Kidney (tissue), 14 donors: Measurements from ENCODE around the gene PIEZO2. TPM values are rescaled to one million over a fixed set of nuclear protein-coding genes. Genes with fewer than 3 reads are reported as not detected.

Source experiments
- DNase-seq, 5 donors: peaks; one replicate each; pipeline ENCODE4 v3.0.0-alpha.2; 2013 to 2020
- FAIRE-seq: peaks from 2 replicates; lab custom pipeline; 2012; peaks lifted over from hg19 to GRCh38; lab: Jason Lieb, UNC
- H3K27ac ChIP-seq, 2 donors: one replicate each; pipeline ENCODE4 v1.7.0; 2013; ENCODE audit warnings: low read depth in 2 of 2, low read length in 2 of 2, inconsistent platforms in 1 of 2
- H3K27me3 ChIP-seq: one replicate; pipeline ENCODE4 v1.7.1; 2013; ENCODE audit warnings: low read length, inconsistent platforms; ENCODE audit not compliant: control insufficient read depth, insufficient read depth
- H3K36me3 ChIP-seq, 3 donors: one replicate each; pipeline versions ENCODE4 v1.7.0 to v1.7.1; 2013; ENCODE audit warnings: low read length in 3 of 3, control low read depth in 1 of 3, inconsistent platforms in 1 of 3; ENCODE audit not compliant: insufficient read depth in 3 of 3, control insufficient read depth in 2 of 3
- H3K4me1 ChIP-seq, 3 donors: one replicate each; pipeline versions ENCODE4 v1.7.0 to v1.7.1; 2013; ENCODE audit warnings: low read length in 3 of 3, inconsistent platforms in 1 of 3, low read depth in 1 of 3; ENCODE audit not compliant: control insufficient read depth in 2 of 3, insufficient read depth in 2 of 3
- H3K4me3 ChIP-seq, 3 donors: one replicate each; pipeline versions ENCODE4 v1.7.0 to v1.8.1; 2013; ENCODE audit warnings: low read length in 3 of 3, control low read depth in 1 of 3, inconsistent platforms in 1 of 3
- H3K9ac ChIP-seq, 3 donors: one replicate each; pipeline versions ENCODE4 v1.7.0 to v1.7.1; 2013; ENCODE audit warnings: low read length in 3 of 3, control low read depth in 1 of 3, inconsistent platforms in 1 of 3
- H3K9me3 ChIP-seq, 3 donors: one replicate each; pipeline versions ENCODE4 v1.7.0 to v1.7.1; 2013; ENCODE audit warnings: low read length in 3 of 3, control low read depth in 1 of 3, inconsistent platforms in 1 of 3; ENCODE audit not compliant: control insufficient read depth in 2 of 3, insufficient read depth in 1 of 3
- intact Hi-C: fragments of 100-400 bp; cut with DNase I; formaldehyde crosslinking; loops from one replicate; pipeline ENCODE4 v1.11.1; 2022
- polyA plus RNA-seq: library from polyadenylated mRNA; stranded (reverse); fragments of 350-450 nt; fragmentation: Illumina TruSeq; extraction: RNeasy Lipid Tissue Mini Kit (QIAGEN cat#74804); gene quantifications from one replicate; pipeline ENCODE4 v1.2.3, GENCODE V29; 2014; ENCODE audit warnings: low read depth, low replicate concordance; ENCODE audit not compliant: insufficient read depth
- total RNA-seq: library from RNA; stranded (reverse); fragmentation: NEBNext Ultra II Directional; extraction: Animal tissue kit (Norgen Biotek cat#: 25700); gene quantifications from one replicate; pipeline ENCODE4 v1.2.1, GENCODE V29; 2021
- TF ChIP-seq, protein P1 (sequence below): IDR thresholded peaks from 3 replicates; pipeline ENCODE4 v1.5.1; 2012; ENCODE audit warnings: mild to moderate bottlenecking, moderate library complexity, borderline replicate concordance; ENCODE audit not compliant: insufficient read depth; ENCODE audit errors: extremely low read depth
- donor health status: control.
- donor health status: control.
- donor health status: control.
- donor health status: control.
- donor health status: control.
- donor health status: DM: yes; HTN: yes; CAD: no.
- donor health status: Normal renal cell carcinoma (clear cell type).

PIEZO2 gene
- total and polyA plus RNA-seq, 2 donors from 2014 or later: 1.1 to 4.1 TPM

DNA sequence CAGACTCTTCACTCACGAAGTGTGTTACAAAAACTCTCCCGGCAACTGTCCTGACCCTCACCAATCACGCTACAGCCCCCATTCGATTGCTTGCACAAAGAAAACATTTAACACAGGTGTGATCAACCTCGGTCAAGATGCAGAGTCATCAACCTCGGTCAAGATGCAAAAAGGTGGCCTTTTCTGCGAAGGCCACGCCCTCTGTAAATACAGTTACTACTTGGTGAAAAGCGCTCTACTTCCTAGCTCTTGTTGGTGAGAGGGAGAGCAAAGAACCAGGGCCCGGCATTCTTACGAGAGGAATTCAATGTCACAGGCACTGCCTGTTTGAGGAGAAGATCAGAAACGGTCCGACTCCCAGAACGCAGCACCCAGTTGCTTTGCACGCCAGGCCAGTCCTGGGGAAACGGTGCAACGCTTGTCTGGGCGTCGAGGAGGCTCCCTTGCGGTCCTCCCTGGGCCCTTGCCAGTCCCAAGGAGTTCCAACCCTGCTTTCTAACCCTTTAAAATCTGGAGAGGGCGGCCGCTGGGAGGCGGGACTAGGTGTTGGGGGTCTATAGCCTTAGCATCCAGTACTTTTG, 1.9 kb downstream of the PIEZO2 start:
- TF ChIP-seq, protein P1, sequence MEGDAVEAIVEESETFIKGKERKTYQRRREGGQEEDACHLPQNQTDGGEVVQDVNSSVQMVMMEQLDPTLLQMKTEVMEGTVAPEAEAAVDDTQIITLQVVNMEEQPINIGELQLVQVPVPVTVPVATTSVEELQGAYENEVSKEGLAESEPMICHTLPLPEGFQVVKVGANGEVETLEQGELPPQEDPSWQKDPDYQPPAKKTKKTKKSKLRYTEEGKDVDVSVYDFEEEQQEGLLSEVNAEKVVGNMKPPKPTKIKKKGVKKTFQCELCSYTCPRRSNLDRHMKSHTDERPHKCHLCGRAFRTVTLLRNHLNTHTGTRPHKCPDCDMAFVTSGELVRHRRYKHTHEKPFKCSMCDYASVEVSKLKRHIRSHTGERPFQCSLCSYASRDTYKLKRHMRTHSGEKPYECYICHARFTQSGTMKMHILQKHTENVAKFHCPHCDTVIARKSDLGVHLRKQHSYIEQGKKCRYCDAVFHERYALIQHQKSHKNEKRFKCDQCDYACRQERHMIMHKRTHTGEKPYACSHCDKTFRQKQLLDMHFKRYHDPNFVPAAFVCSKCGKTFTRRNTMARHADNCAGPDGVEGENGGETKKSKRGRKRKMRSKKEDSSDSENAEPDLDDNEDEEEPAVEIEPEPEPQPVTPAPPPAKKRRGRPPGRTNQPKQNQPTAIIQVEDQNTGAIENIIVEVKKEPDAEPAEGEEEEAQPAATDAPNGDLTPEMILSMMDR: no peak
- no peaks in the 10 kb centered on the region for H3K9me3 ChIP-seq
- H3K4me1 ChIP-seq: peaks cover 0 to 3% (median 0%) of the 10 kb centered on the region in 3 donors
- peaks cover 24% of the 10 kb centered on the region for H3K27me3 ChIP-seq
- no peaks in the 10 kb centered on the region for H3K36me3 ChIP-seq
- peak overlapping the region in 2 of 3 donors; percentile 34 to 39 for H3K4me3 ChIP-seq
- no peak for FAIRE-seq
- intact Hi-C loops: no loop called here
- no peak overlapping the region for H3K27ac ChIP-seq
- H3K9ac ChIP-seq: no peak overlapping the region
- peak in 2 of 5 donors; percentile 11 to 28 for DNase-seq

DNA sequence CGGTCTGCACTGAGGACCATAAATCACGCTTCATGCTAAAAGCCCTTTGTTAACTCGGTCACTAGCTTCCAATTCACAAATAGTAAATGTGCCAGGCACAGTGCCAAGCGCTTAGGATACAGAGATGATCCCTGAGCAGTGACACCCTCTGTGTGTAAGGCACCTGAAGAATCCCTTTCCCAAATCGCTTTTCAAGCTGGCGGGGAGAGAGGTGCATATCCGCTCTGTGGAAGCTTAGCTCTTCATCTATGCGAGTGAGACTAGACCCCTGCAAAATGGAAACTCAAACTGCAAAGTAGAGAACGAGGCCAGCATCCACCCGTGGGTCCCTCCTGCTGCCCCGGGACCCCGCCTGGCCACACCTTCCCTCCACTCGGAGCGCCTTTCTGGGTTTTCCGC, 2.4 kb downstream of the PIEZO2 start:
- H3K4me3 ChIP-seq: peak overlapping the region in 1 of 3 donors; percentile 39
- H3K27me3 ChIP-seq: peaks cover 24% of the 10 kb centered on the region
- TF ChIP-seq, protein P1: no peak
- peaks cover 0 to 3% (median 0%) of the 10 kb centered on the region in 3 donors for H3K4me1 ChIP-seq
- no peak overlapping the region for H3K27ac ChIP-seq
- intact Hi-C loops: no loop called here
- no peak for DNase-seq
- no peak for FAIRE-seq
- H3K9me3 ChIP-seq: no peaks in the 10 kb centered on the region
- no peaks in the 10 kb centered on the region for H3K36me3 ChIP-seq
- no peak overlapping the region for H3K9ac ChIP-seq

DNA sequence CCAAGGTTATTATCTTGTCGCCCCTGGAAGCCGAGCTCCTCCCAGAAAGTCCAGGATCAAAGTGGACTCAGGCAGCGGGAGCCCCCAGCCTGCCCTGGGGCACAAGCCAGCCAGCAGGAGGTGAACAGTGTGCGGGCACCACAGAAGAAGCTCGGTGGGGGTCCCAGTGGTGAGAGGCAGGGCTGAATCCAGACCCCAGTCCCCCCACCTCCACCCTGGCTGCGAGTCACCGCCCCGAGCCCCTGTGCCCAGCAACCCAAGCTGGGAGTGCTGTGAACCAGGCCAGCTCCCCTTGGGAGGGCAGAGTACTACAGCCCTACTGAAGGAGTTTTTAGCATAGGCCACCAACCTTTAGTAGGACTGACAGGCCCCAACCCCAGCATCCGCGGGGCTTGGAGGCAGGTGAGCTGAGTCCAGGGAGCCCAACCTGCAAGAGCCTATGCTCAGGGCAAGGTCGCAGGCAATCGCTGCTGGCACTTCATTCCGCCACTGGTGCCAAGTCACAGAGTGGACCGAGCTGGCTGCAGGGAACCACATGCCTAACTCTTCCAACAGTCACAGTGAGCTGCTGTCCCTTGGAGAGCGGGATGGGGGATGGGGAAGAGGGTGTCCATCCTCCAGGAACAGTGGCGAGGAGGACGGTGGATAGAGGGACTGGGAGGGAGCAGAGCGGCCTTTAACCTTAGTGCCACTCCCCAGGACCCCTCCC, 3.0 kb downstream of the PIEZO2 start:
- H3K9ac ChIP-seq: no peak overlapping the region
- FAIRE-seq: no peak
- peak overlapping the region in 1 of 3 donors; percentile 39 for H3K4me3 ChIP-seq
- intact Hi-C loops: no loop called here
- H3K4me1 ChIP-seq: peaks cover 0 to 3% (median 0%) of the 10 kb centered on the region in 3 donors
- H3K27ac ChIP-seq: no peak overlapping the region
- DNase-seq: peak in 3 of 5 donors; percentile 20 to 67 (median 33)
- H3K9me3 ChIP-seq: no peaks in the 10 kb centered on the region
- no peaks in the 10 kb centered on the region for H3K36me3 ChIP-seq
- H3K27me3 ChIP-seq: peaks cover 24% of the 10 kb centered on the region
- TF ChIP-seq, protein P1: no peak
